Caco-2 (cell line): ENCODE data around the gene NAGA. TPM values are rescaled to one million over a fixed set of nuclear protein-coding genes. Genes with fewer than 3 reads are reported as not detected.

Experiments
- BruUV-seq: library from RNA; stranded (reverse); fragments of 400-500 nt; replicated peaks from 2 replicates; lab custom pipeline; 2021; lab: Mats Ljungman, UMichigan
- CTCF ChIA-PET: fragments of 300-600 bp; sonication (Branson Sonifier 250); formaldehyde crosslinking; loops from one replicate; lab custom pipeline; 2022; ENCODE audit warnings: antibody characterized with exemption; lab: Charles Lee
- POLR2A ChIA-PET: fragments of 300-600 bp; sonication (Branson Sonifier 250); formaldehyde crosslinking; loops from one replicate; lab custom pipeline; 2022; ENCODE audit warnings: antibody characterized with exemption; lab: Charles Lee
- DNase-seq, 2 experiments: peaks; one replicate each; pipeline versions ENCODE4 v3.0.0 to v3.0.0-alpha.2; 2020 to 2022
- H3K27me3 ChIP-seq: replicated peaks from 2 replicates; pipeline ENCODE4 v1.6.0; 2011; ENCODE audit warnings: low read length; ENCODE audit not compliant: control insufficient read depth, insufficient read depth
- H3K36me3 ChIP-seq: 2 replicates; pipeline ENCODE4 v1.5.1; 2011; ENCODE audit warnings: low read length; ENCODE audit not compliant: control insufficient read depth, insufficient read depth
- H3K4me1 ChIP-seq: fragments of 250-450 bp; sonication (Bioruptor Pico); 2 replicates; pipeline ENCODE4 v1.5.1; 2020; ENCODE audit warnings: mild to moderate bottlenecking
- H3K4me3 ChIP-seq: 2 replicates; pipeline ENCODE4 v1.5.1; 2011; ENCODE audit warnings: low read depth, mild to moderate bottlenecking, control low read depth, low read length
- H3K9me3 ChIP-seq: fragments of 250-450 bp; sonication (Bioruptor Pico); 2 replicates; pipeline ENCODE4 v1.5.1; 2020; ENCODE audit warnings: mild to moderate bottlenecking, moderate library complexity
- H3K27ac Mint-ChIP-seq: one replicate; pipeline ENCODE4 v1.8.0; 2022; ENCODE audit warnings: mixed read lengths; ENCODE audit not compliant: unreplicated experiment
- H3K27me3 Mint-ChIP-seq: one replicate; pipeline ENCODE4 v1.8.0; 2022; ENCODE audit warnings: mixed read lengths; ENCODE audit not compliant: insufficient read depth, unreplicated experiment
- H3K36me3 Mint-ChIP-seq: one replicate; pipeline ENCODE4 v1.8.0; 2022; ENCODE audit warnings: mild to moderate bottlenecking, mixed read lengths; ENCODE audit not compliant: insufficient read depth, unreplicated experiment
- H3K4me1 Mint-ChIP-seq: one replicate; pipeline ENCODE4 v1.8.0; 2022; ENCODE audit warnings: low read depth, mixed read lengths; ENCODE audit not compliant: unreplicated experiment
- H3K4me3 Mint-ChIP-seq: one replicate; pipeline ENCODE4 v1.8.0; 2022; ENCODE audit warnings: mild to moderate bottlenecking, moderate library complexity, mixed read lengths; ENCODE audit not compliant: unreplicated experiment
- H3K9me3 Mint-ChIP-seq: one replicate; pipeline ENCODE4 v1.8.0; 2022; ENCODE audit warnings: mixed read lengths; ENCODE audit not compliant: unreplicated experiment
- CTCF ChIP-seq, 2 experiments: fragments of 200-600 bp in 1 of 2; IDR thresholded peaks; 1 replicate in 1 of 2; 2 replicates in 1 of 2; pipeline versions ENCODE4 v1.5.1 to v1.8.0; 2011 to 2022; ENCODE audit warnings: antibody characterized with exemption in 1 of 2, control low read depth in 1 of 2, inconsistent platforms in 1 of 2, low read depth in 1 of 2, low read length in 1 of 2, mild to moderate bottlenecking in 1 of 2, moderate library complexity in 1 of 2; ENCODE audit not compliant: insufficient read depth in 1 of 2, severe bottlenecking in 1 of 2, unreplicated experiment in 1 of 2
- intact Hi-C: fragments of 100-400 bp; cut with micrococcal nuclease; formaldehyde crosslinking; loops from one replicate; pipeline ENCODE4 v1.10.0; 2022; ENCODE audit not compliant: unreplicated experiment
- total RNA-seq: library from RNA; stranded (reverse); gene quantifications from 2 replicates; pipeline ENCODE4 v1.2.3, GENCODE V29; 2022

The NAGA gene
- total RNA-seq, 1 experiment from 2014 or later, result 28.3 TPM

DNA sequence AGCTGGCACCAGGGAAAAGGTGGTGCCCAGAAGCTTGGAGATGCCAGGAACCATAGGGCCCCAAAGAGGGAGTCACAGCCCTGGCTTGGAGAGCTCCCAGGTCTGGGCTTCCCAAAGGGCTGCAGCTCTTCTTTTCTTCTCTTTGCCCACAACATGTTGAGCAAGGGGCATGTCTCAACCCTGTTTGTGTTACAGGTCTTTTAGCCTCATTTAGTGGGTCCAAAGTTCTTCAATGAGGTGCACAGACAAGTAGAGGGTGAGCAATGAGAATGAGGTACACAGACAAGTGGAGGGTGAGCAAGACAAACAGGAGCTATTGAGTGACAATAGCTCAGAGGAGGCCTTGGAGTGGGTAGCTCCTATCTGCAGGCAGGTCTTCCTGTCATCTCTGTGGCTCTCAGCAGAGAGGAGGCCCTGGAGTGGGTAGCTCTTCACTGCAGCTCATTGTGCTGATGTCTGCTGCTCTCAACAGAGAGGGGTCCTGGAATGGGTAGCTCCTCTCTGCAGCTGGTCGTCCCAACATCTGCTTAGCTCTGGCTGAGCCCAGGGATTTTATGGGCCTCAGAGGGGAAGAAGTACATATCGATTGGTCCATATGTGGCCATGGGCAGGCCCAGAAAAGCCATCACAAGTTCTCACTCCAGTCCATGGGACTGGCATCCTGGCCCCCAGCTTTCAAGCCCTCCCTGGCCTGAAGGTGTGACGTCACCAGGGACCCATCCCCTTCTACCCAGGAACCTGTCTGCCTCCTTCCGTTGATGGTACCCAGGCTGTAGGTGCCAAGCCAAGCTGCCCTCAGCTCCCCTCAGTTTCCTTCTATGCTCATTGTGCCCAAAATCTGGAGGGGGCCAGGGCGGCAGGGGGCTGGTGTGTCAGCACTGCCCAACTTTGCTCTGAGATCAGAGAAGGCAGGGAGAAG lies 37.1 kb downstream of the NAGA start:
- no peaks in the 10 kb centered on the region for H3K4me1 Mint-ChIP-seq
- no peaks in the 10 kb centered on the region for H3K36me3 ChIP-seq
- POLR2A ChIA-PET, result no interaction called here
- peaks cover 2% of the 10 kb centered on the region for H3K27me3 Mint-ChIP-seq
- peaks cover 16% of the 10 kb centered on the region for H3K9me3 ChIP-seq
- H3K27me3 ChIP-seq, result no peaks in the 10 kb centered on the region
- H3K27ac Mint-ChIP-seq, result no peak overlapping the region
- no peaks in the 10 kb centered on the region for H3K36me3 Mint-ChIP-seq
- H3K4me3 ChIP-seq, result no peak overlapping the region
- no peaks in the 10 kb centered on the region for H3K4me1 ChIP-seq
- no peak overlapping the region for H3K4me3 Mint-ChIP-seq
- TF ChIP-seq CTCF (IDR thresholded peaks at IDR 0.05; ENCODE audit: insufficient read depth in 1 of 2, low read depth in 1 of 2, low read length in 1 of 2, severe bottlenecking in 1 of 2, unreplicated experiment in 1 of 2), result no peak
- CTCF ChIA-PET, result interaction anchor here (1.0 kb wide), 1 partner anchor 87 kb away, joined by 3 read pairs; the partner anchor contains the start of gene CENPM
- no peak for DNase-seq
- no peaks in the 10 kb centered on the region for H3K9me3 Mint-ChIP-seq
- BruUV-seq, result no TSS peak
- intact Hi-C loops, result no loop called here

GRCh38 chr22:42026705-42027104 lies 43.9 kb downstream of the NAGA start:
- H3K27ac Mint-ChIP-seq, result no peak overlapping the region
- Histone ChIP-seq H3K9me3 (no peaks in the 10 kb centered on the region), H3K36me3 (no peaks in the 10 kb centered on the region), H3K27me3 (no peaks in the 10 kb centered on the region), H3K4me1 (peaks cover 6% of the 10 kb centered on the region), H3K4me3 (no peak overlapping the region)
- no TSS peak for BruUV-seq
- no peak for TF ChIP-seq CTCF (IDR thresholded peaks at IDR 0.05; ENCODE audit: insufficient read depth in 1 of 2, low read depth in 1 of 2, low read length in 1 of 2, severe bottlenecking in 1 of 2, unreplicated experiment in 1 of 2)
- POLR2A ChIA-PET, result no interaction called here
- no peaks in the 10 kb centered on the region for H3K9me3 Mint-ChIP-seq
- no peaks in the 10 kb centered on the region for H3K36me3 Mint-ChIP-seq
- intact Hi-C loops, result no loop called here
- CTCF ChIA-PET, result no interaction called here
- H3K4me1 Mint-ChIP-seq, result no peaks in the 10 kb centered on the region
- H3K27me3 Mint-ChIP-seq, result no peaks in the 10 kb centered on the region
- H3K4me3 Mint-ChIP-seq, result no peak overlapping the region
- DNase-seq, result no peak

DNA sequence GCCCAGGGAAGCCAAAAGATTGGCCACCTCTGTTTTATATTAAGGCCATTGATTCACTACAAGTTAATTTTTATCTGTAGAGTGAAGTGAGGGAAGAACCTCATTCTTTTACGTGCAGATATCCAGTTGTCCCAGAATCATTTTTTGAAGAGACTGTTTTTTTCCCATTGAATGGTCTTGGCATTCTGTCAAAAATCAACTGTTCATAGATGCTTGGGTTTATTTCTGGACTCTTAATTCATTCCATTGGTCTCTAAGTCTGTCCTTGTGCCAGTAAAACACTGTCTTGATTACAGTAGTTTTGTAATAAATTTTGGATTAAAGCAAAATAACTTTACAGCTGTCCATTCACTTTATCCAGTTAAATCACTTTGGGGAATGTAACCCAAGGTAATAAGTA lies 45.2 kb downstream of the NAGA start:
- ChIA-PET POLR2A (no interaction called here), CTCF (no interaction called here)
- Mint-ChIP-seq H3K27me3 (no peaks in the 10 kb centered on the region), H3K4me1 (no peaks in the 10 kb centered on the region), H3K9me3 (no peaks in the 10 kb centered on the region), H3K36me3 (no peaks in the 10 kb centered on the region), H3K4me3 (no peak overlapping the region), H3K27ac (no peak overlapping the region)
- no peak for TF ChIP-seq CTCF (IDR thresholded peaks at IDR 0.05; ENCODE audit: insufficient read depth in 1 of 2, low read depth in 1 of 2, low read length in 1 of 2, severe bottlenecking in 1 of 2, unreplicated experiment in 1 of 2)
- Histone ChIP-seq H3K27me3 (no peaks in the 10 kb centered on the region), H3K9me3 (no peaks in the 10 kb centered on the region), H3K4me3 (no peak overlapping the region), H3K36me3 (no peaks in the 10 kb centered on the region), H3K4me1 (peaks cover 6% of the 10 kb centered on the region)
- intact Hi-C loops, result no loop called here
- no peak for DNase-seq
- BruUV-seq, result no TSS peak
